Heart left ventricle (tissue), 13 donors: ENCODE measurements around the gene TMEM135.

Source experiments
- CTCF ChIP-seq, 12 donors: fragments of 200-600 bp; sonication (generic) in 4 of 12; IDR thresholded peaks; one replicate each; pipeline versions ENCODE4 v1.5.0 to v1.8.0; 2018 to 2022; ENCODE audit warnings: antibody characterized with exemption in 12 of 12, mild to moderate bottlenecking in 5 of 12
- POLR2A ChIP-seq, 2 donors: fragments of 450-650 bp; IDR thresholded peaks; one replicate each; pipeline ENCODE4 v1.6.1; 2017; ENCODE audit warnings: antibody characterized with exemption in 2 of 2, mild to moderate bottlenecking in 2 of 2, moderate library complexity in 2 of 2
- donor health status: ischemic (EF 13 %, LVEDD 7.1; RV severe dilation, severe dysfunction).
- donor health status: DM: no; HTN: yes; CAD: no.
- donor health status: DM: no; HTN: no; CAD: no.
- donor health status: ischemic (EF 25% LVEDD 6.9; RV normal size, moderate dysfunction).
- donor health status: ischemic (EF 25% LVEDD 5.7; RV mildly dilated, moderate dysfunction).
- donor health status: ischemic (EF 35%, LVEDD 5.7; RV mildly dilated, moderate dysfunction).
- donor health status: nonischemic (EF 11% LVEDD 7.7; RV severe dilation, severe dysfunction).
- donor health status: DM: yes; HTN: yes; CAD: no.
- donor health status: PGD.
- donor health status: ischemic (EF 29% LVEDD 5.4; RV normal size, mild dysfunction).
- donor health status: nonischemic (EF 23%, LVEDD 6.1; RV moderate dilation, normal function).

GRCh38 chr11:87043894-87044293, 6.2 kb downstream of the TMEM135 start:
- TF ChIP-seq CTCF (IDR thresholded peaks at IDR 0.05), result no peak
- no peak for TF ChIP-seq POLR2A (IDR thresholded peaks at IDR 0.05)
